HepG2 (cell line): Measurements from ENCODE around the gene B4GALT2. TPM values are rescaled to one million over a fixed set of nuclear protein-coding genes. Genes with fewer than 3 reads are reported as not detected.

Experiments
- AHR ChIP-seq: IDR thresholded peaks from 2 replicates; pipeline ENCODE4 v1.6.1; 2018; ENCODE audit warnings: missing genetic modification reagents, missing compliant biosample characterization
- ARHGAP35 ChIP-seq: sonication (generic); formaldehyde crosslinking; IDR thresholded peaks from 2 replicates; pipeline ENCODE4 v1.9.0; 2022; ENCODE audit warnings: mild to moderate bottlenecking, inconsistent platforms, moderate library complexity, missing genetic modification reagents, borderline replicate concordance
- BHLHE40 ChIP-seq: IDR thresholded peaks from 2 replicates; pipeline ENCODE4 v1.6.1; 2011; ENCODE audit warnings: low read length, improper control_type of control experiment
- CENPT ChIP-seq: sonication (generic); formaldehyde crosslinking; IDR thresholded peaks from 2 replicates; pipeline ENCODE4 v1.8.0; 2022; ENCODE audit warnings: low read depth, mild to moderate bottlenecking, moderate library complexity, missing genetic modification reagents
- ERF ChIP-seq: IDR thresholded peaks from 2 replicates; pipeline ENCODE4 v1.6.1; 2018; ENCODE audit warnings: missing biosample characterization, missing genetic modification reagents
- HNRNPL ChIP-seq: fragments of 200-400 bp; formaldehyde crosslinking; IDR thresholded peaks from 2 replicates; pipeline ENCODE4 v1.6.1; 2017; ENCODE audit warnings: mild to moderate bottlenecking, low read depth, low read length
- MTERF4 ChIP-seq: sonication (generic); formaldehyde crosslinking; IDR thresholded peaks from 2 replicates; pipeline ENCODE4 v1.8.0; 2023; ENCODE audit warnings: mild to moderate bottlenecking, missing genetic modification reagents
- REPIN1 ChIP-seq: sonication (generic); formaldehyde crosslinking; IDR thresholded peaks from 2 replicates; pipeline ENCODE4 v1.8.0; 2022; ENCODE audit warnings: missing genetic modification reagents, low read depth, mild to moderate bottlenecking, borderline replicate concordance
- REXO4 ChIP-seq: sonication (generic); formaldehyde crosslinking; IDR thresholded peaks from 2 replicates; pipeline ENCODE4 v1.8.0; 2022; ENCODE audit warnings: missing genetic modification reagents, mild to moderate bottlenecking, borderline replicate concordance
- SNAPC2 ChIP-seq: sonication (generic); formaldehyde crosslinking; IDR thresholded peaks from 2 replicates; pipeline ENCODE4 v1.8.1; 2022; ENCODE audit warnings: mild to moderate bottlenecking, missing genetic modification reagents
- TEAD2 ChIP-seq: sonication (generic); formaldehyde crosslinking; IDR thresholded peaks from 2 replicates; pipeline ENCODE4 v1.9.0; 2021; ENCODE audit warnings: missing genetic modification reagents
- TGIF2 ChIP-seq: IDR thresholded peaks from 2 replicates; pipeline ENCODE4 v1.6.1; 2016; ENCODE audit warnings: control low read depth, missing compliant biosample characterization
- THAP11 ChIP-seq: IDR thresholded peaks from 2 replicates; pipeline ENCODE4 v1.6.1; 2016; ENCODE audit warnings: missing biosample characterization, missing genetic modification reagents
- YEATS4 ChIP-seq: sonication (generic); formaldehyde crosslinking; IDR thresholded peaks from 2 replicates; pipeline ENCODE4 v1.4.0; 2020; ENCODE audit warnings: missing genetic modification reagents, borderline replicate concordance
- ZNF275 ChIP-seq: sonication (generic); formaldehyde crosslinking; IDR thresholded peaks from 2 replicates; pipeline ENCODE4 v1.8.0; 2022; ENCODE audit warnings: missing genetic modification reagents, mild to moderate bottlenecking, inconsistent platforms, borderline replicate concordance
- ZNF333 ChIP-seq: sonication (generic); formaldehyde crosslinking; IDR thresholded peaks from 2 replicates; pipeline ENCODE4 v1.4.0; 2020; ENCODE audit warnings: mild to moderate bottlenecking, missing genetic modification reagents, borderline replicate concordance
- ZNF383 ChIP-seq: sonication (generic); formaldehyde crosslinking; IDR thresholded peaks from 2 replicates; pipeline ENCODE4 v1.4.0; 2020; ENCODE audit warnings: missing genetic modification reagents, mild to moderate bottlenecking, borderline replicate concordance
- ZNF496 ChIP-seq: sonication (generic); formaldehyde crosslinking; IDR thresholded peaks from 2 replicates; pipeline ENCODE4 v1.8.1; 2023; ENCODE audit warnings: mild to moderate bottlenecking, moderate library complexity, missing genetic modification reagents; ENCODE audit not compliant: insufficient replicate concordance
- ZNF577 ChIP-seq: sonication (generic); formaldehyde crosslinking; IDR thresholded peaks from 2 replicates; pipeline ENCODE4 v1.4.0; 2020; ENCODE audit warnings: mild to moderate bottlenecking, low read depth, missing genetic modification reagents, borderline replicate concordance
- ZNF879 ChIP-seq: sonication (generic); formaldehyde crosslinking; IDR thresholded peaks from 2 replicates; pipeline ENCODE4 v1.8.1; 2023; ENCODE audit warnings: missing genetic modification reagents
- polyA plus RNA-seq, 8 experiments: library from polyadenylated mRNA; depleted of rRNA in 3 of 8; stranded (reverse) in 7 of 8; unstranded in 1 of 8; fragments of >200 nt; fragmentation: Illumina TruSeq in 4 of 8; extraction: Trizol in 4 of 8; gene quantifications; 2 replicates each; pipeline versions ENCODE4 v1.2.1 to v1.2.3, GENCODE V29; 2011 to 2016; ENCODE audit warnings: low read depth in 4 of 8, missing spikeins in 1 of 8, mixed read lengths in 1 of 8; ENCODE audit not compliant: insufficient read depth in 1 of 8
- total RNA-seq, 5 experiments: library from RNA; depleted of rRNA; stranded (reverse); fragments of >200 nt; fragmentation: Illumina TruSeq; extraction: Trizol; gene quantifications; 2 replicates each; pipeline ENCODE4 v1.2.3, GENCODE V29; 2016; ENCODE audit warnings: low read depth in 1 of 5
- TF ChIP-seq, protein P1 (sequence below): sonication (generic); formaldehyde crosslinking; IDR thresholded peaks from 2 replicates; pipeline ENCODE4; 2020; ENCODE audit warnings: missing genetic modification reagents, mild to moderate bottlenecking, borderline replicate concordance

Gene B4GALT2
- total and polyA plus RNA-seq, 2 of the 13 experiments (the other 11 are each of a cell fraction or from before 2014, with no cell fraction given) = 41.9 to 78.0 TPM

DNA sequence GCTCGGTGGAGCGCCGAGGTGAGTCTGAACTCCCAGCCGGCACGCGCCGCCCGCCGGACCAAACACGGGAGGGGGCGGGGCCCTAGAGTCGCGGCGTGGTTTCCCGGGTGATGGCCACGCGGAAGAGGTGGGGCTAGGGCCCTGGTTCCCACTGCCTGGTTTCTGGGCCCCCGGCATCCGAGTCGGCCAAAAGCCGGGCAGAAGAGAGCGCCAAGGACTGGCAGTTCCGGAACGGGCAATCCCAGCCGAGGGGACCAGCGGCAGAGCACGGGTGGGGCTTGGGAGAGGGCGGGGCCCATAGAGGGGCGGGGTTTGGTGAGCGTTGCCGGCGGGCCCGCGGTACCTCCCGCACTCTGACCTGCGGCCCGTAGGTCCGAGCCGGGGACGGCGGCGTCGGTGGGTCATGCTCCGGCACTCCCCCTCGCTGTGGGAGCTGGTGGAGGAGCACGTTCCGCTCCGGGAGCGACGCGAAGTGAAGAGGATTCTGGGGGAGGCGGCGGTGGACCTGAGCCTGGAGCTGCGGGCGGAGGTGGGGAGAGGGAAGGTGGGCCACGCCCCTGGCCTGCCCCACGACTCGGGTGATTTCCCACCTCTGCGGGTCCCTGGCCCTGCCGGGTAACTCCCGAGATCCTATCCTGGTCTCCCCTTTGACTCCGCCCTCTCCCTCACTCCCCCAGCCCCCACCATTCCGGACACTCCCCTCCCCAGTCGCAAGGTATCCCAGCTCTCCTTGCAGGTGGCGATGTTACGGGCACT is 12.6 kb downstream of the B4GALT2 start, which contains the start of gene CCDC24 (continued):
- peak; percentile 88 for TF ChIP-seq BHLHE40
- TF ChIP-seq ZNF333 (CRISPR knock-in tag) = 0 out of 2 replicates have a peak, but pooled peaks have one; percentile 82
- no peak for TF ChIP-seq TEAD2
- peak; percentile 87; the same call in 1 of the 2 replicates for TF ChIP-seq ZNF383 (CRISPR knock-in tag)
- TF ChIP-seq TGIF2 (CRISPR knock-in tag) = no peak
- TF ChIP-seq REXO4 (CRISPR knock-in tag) = no peak
- peak; percentile 30; the same call in 1 of the 2 replicates for TF ChIP-seq ERF (CRISPR knock-in tag)
- TF ChIP-seq CENPT = no peak
- TF ChIP-seq SNAPC2 (CRISPR knock-in tag) = 0 out of 2 replicates have a peak, but pooled peaks have one; percentile 51
- TF ChIP-seq THAP11 (CRISPR knock-in tag) = peak; percentile 77
- no peak for TF ChIP-seq HNRNPL
- 0 out of 2 replicates have a peak, but pooled peaks have one; percentile 22 for TF ChIP-seq MTERF4 (CRISPR knock-in tag)
- TF ChIP-seq ARHGAP35 = no peak; the same call in 1 of the 2 replicates
- no peak for TF ChIP-seq ZNF496
- 0 out of 2 replicates have a peak, but pooled peaks have one; percentile 54 for TF ChIP-seq YEATS4 (CRISPR knock-in tag)
- peak; percentile 45; the same call in 1 of the 2 replicates for TF ChIP-seq REPIN1
- TF ChIP-seq ZNF275 = no peak
- TF ChIP-seq, protein P1, sequence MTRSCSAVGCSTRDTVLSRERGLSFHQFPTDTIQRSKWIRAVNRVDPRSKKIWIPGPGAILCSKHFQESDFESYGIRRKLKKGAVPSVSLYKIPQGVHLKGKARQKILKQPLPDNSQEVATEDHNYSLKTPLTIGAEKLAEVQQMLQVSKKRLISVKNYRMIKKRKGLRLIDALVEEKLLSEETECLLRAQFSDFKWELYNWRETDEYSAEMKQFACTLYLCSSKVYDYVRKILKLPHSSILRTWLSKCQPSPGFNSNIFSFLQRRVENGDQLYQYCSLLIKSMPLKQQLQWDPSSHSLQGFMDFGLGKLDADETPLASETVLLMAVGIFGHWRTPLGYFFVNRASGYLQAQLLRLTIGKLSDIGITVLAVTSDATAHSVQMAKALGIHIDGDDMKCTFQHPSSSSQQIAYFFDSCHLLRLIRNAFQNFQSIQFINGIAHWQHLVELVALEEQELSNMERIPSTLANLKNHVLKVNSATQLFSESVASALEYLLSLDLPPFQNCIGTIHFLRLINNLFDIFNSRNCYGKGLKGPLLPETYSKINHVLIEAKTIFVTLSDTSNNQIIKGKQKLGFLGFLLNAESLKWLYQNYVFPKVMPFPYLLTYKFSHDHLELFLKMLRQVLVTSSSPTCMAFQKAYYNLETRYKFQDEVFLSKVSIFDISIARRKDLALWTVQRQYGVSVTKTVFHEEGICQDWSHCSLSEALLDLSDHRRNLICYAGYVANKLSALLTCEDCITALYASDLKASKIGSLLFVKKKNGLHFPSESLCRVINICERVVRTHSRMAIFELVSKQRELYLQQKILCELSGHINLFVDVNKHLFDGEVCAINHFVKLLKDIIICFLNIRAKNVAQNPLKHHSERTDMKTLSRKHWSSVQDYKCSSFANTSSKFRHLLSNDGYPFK (CRISPR knock-in tag) = no peak; the same call in 1 of the 2 replicates
- TF ChIP-seq AHR (CRISPR knock-in tag) = no peak
- no peak for TF ChIP-seq ZNF577 (CRISPR knock-in tag)
- TF ChIP-seq ZNF879 = peak; percentile 74; the same call in 1 of the 2 replicates
